Activated T-cell treated with anti-CD3 and anti-CD28 coated beads for 24 hours (primary cell): ENCODE results near the gene NFKBIE.

Experiments
- DNase-seq: peaks from one replicate; pipeline ENCODE4 v3.0.0-alpha.2; 2020; ENCODE audit warnings: low read depth

NFKBIE gene

DNA sequence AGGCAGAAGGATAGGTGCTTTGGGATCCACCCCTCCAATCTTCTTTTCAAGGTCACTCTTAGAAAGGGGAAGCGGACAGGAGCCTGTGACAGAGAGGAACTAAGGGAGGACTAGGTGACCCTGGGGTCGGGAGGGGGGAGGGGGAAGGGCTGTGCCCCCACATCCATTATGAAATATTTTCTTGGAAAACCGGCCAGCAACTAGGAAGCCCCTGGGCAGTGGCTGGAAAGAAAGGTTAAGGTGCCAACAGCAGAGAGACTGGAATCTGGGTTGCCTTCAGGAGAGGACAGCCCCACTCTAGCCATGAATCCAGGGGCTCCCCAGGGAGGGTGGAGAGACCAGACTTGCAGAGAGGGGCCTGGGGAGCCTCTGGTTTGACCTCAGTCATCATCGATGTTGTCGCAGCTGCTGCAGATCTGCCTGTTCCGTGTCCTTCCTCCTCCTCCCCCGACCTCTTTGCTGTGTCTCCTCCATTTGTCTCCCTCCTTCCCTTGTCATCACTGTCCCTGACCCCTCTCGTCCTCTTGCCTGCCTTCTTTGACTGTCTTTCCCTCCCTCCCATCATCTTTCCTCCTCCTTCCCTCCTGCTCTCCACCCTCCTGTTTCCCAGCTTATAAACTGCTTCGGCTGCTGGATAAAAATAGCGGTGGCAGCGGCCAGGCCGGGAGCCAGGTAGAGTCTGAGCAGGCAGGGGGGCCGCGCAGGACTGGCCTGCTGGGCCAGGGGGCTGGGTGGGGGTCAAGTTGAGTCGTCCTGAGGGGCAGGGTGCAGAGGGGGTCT lies 38.8 kb downstream of the NFKBIE start:
- no peak for DNase-seq

DNA sequence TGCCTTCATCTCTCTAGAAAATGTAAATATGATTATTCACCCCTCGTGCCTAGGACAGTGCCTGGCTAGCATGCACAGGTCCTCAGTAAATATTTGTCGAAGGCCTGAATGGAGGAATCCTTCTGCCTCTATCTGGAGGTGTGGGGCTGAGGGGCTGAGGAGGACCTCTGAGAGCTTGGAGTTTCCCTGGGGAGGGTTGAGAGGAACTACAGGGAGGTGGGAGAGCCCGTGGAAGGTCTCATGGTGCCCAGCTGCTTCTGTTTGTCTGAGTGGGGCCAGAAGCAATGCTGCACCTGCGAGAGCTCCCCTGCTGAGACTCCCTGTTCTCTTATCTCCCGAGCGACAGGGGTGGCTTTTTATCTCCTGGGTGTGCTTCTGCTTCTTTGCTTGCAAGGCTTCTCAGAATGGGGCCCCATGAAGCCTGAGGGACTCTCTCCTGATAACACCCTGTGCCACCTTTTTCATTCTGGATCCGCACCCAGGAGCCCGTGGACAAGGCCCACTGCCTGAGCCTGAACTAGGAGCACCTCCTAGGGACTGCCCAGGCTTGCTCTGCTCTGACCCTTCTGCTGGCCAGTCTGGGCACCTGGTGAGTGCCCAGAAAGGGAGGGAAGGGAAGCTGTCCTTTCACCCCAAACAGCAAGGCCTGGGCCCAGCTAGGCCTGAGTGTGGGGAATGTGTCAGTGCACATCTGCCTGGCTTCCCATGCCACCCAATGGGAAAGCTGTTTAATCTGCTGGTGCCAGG lies 39.6 kb downstream of the NFKBIE start:
- no peak for DNase-seq

DNA sequence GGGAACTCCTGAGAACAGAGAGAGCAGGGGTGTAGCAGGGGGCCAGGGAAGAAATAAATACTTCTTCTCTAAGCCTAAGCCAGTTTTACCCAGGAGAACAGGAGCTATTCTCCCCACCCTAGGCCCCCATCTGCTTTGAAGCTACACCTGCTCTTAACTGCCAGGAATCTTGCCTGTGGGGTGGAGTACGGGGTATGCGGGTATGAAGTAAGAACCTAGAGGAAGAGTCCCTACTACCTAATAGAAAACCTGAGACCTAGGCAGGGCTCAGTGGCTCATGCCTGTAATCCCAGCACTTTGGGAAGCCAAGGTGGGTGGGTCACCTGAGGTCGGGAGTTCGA lies 40.4 kb downstream of the NFKBIE start:
- no peak for DNase-seq

DNA sequence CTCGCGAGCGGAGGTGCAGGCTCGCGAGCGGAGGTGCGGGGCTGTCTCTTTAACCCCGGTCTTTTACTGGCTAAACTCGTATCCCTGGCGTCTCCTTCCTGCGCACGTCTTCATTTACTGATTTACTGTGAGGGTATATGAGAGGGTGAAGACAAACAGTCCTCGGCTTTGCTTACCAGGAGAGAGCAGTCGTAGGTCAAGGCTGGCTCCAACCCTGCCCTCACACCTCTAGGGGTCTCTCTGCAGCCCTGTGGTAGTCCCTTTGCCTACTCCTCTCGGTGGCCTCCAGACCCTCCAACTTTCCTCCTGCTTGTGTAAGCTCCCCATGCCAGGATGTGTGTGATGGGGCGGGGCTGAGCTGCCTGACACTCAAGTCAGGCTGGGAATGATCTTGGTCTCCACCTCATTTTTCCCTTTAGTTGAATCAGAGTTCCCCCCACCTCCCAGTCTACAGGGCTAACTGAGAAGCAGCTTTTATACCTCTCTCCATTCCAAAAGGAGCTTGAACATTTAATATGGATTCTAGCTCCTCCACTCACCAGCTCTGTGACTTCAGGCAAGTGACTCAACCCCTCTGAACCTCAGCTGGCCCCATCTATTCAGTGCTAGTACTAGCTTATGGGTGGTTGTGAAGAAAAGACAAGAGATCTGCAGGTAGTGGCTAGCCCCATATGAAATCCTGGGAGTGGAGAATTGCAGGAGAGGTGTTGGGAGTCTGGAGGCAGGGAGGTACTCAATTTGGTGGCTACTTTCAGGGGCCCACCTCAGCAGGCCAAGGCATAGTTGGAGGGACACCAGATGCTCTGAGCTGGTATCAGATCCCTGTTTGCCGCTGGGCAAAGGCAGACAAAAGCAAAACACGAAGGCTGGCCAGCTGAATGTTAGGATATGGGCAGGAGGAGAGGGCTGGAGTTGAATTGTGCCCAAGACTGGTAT lies 41.1 kb downstream of the NFKBIE start:
- DNase-seq = no peak

DNA sequence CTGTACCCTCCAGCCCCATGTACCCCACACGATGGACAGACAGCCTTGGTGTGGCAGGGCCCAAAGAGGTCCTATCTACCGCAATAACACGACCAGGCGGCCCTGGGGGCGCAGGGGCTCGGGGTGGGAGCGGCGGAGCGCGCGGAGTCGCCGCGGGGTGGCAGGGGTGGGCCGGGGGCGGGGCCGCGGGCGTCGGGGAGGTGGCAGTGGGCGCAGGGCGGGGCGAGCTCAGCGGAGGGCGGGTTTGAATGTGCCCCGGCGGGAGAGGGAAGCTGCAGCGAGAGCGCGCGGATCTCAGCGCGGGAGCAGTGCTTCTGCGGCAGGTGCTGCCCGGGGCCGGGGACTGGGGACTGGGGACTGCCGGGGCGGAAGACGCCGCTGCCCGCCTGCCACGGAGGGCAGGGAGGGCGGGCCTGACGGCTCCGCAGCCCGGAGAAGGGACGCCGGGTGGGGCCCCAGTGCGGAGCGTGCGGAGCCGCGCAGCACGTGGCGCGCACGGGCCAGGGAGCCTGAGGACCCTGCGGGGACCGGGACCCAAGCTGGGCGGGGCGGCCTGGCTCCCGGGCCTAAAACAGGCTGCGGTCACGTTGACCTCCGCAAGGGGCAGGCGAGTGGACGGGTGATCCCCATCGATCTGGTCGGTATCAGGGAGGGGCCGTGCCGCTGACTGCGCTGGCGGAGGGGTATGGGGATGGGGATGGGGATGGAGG lies 41.9 kb downstream of the NFKBIE start, which contains the start of gene SLC29A1:
Gene SLC29A1, plus strand, starts transcription at position 277 of the 710 bp plus-strand sequence. CDS start 3,719 bp downstream, outside the sequence.
- peak; percentile 80 for DNase-seq

DNA sequence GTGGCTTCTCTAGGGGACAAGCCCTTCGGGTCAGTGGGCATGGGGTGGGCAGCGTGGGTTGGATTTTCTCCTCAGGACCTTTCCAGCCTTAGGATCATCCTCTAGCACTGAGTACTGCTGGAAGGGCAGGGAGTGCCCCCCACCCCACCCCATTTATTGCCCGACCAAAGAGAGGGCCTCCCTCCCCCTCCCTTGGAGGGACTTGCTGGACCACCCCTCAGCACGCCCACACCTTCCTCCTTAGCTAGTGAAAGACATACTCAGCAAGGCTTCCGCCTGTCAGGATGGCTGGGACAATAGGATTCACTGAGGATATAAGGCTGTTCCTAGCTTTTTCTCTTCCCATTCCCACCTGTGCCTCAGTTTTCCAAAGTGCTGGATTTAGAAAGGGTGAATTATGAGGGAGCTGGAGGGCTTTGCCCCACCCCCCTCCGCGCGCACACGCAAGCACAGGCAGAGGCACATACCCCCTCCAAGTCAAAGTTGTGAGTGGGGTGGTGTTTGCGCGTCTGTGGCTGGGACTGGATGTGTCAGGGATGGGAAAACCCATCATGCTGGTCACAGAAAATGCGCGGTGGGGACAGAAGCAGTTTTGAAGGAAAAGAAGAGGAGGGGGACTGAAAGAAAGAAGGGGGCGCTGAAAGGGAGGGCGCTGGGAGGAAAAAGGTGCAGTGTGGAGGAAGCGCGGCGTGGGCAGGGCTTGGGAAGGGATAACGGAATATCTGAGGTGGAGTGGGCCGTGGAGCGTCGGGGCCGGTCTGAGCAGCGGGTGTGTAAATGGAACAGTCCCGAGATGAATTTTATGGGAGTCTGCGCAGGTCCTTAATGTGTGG lies 42.6 kb downstream of the NFKBIE start:
- no peak for DNase-seq

DNA sequence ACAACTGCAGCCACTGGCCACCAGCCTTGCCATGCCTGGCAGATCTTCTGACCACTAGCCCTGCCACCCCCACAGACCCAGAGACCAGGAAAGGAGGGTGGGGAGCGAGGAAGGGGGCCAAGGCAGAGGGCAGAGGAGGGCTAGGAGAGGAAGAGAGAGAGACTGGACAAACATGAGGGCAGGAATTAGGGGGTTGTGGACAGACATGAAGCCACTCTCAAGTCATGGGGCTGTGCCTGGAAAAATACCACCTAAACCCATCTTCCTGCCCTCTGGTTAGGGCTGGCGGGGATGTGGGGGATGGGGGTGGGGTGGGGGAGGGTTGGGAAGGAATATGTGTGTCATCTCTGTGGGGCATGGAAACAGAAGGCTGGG lies 43.4 kb downstream of the NFKBIE start:
- DNase-seq = no peak

DNA sequence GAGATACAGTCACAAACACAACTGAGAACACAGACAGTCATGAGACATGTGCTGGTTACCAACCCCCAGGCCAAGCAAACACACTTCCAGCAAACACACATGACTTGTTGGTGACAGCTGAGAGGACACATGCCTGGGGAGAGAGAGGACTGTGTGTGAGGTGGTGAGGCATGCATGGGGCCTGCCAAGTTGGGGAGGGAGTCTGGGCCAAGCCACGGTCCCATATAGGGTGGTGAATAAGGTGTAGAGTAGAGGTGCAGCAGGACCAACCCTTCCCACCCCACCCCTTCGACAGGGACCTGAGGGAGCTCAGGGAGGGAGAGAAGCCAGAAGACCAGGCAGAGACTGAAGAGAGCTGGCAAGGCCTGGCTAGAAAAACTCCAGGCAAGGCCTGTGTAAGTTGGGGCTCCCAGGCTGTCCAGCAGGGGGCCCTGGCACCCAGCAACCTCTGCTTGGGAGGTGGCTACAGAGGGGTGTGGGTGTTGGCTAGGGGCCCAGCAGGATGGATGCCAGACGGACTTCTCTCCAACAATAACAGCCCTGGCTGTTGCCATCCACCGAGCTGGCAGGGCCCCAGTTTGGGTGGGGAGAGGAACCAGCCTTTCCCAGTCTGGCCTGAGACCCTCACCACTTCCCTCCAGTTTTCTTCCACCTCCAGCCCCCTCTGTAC lies 43.9 kb downstream of the NFKBIE start:
- DNase-seq = peak; percentile 48

DNA sequence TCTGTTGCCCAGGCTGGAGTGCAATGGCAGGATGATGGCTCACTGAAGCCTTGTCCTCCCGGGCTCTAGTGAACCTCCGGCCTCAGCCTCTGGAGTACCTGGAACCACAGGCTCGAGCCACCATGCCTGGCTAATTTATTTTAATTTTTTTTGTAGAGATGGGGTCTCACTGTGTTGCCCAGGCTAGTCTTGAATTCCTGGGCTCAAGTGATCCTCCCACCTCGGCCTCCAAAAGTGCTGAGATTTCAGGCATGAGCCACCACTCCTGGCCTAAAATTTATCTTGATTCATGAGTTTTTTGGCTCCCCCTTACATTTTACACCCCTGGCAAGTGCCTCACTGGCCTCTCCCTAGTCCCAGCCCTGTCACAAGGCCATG lies 44.4 kb downstream of the NFKBIE start:
- no peak for DNase-seq

DNA sequence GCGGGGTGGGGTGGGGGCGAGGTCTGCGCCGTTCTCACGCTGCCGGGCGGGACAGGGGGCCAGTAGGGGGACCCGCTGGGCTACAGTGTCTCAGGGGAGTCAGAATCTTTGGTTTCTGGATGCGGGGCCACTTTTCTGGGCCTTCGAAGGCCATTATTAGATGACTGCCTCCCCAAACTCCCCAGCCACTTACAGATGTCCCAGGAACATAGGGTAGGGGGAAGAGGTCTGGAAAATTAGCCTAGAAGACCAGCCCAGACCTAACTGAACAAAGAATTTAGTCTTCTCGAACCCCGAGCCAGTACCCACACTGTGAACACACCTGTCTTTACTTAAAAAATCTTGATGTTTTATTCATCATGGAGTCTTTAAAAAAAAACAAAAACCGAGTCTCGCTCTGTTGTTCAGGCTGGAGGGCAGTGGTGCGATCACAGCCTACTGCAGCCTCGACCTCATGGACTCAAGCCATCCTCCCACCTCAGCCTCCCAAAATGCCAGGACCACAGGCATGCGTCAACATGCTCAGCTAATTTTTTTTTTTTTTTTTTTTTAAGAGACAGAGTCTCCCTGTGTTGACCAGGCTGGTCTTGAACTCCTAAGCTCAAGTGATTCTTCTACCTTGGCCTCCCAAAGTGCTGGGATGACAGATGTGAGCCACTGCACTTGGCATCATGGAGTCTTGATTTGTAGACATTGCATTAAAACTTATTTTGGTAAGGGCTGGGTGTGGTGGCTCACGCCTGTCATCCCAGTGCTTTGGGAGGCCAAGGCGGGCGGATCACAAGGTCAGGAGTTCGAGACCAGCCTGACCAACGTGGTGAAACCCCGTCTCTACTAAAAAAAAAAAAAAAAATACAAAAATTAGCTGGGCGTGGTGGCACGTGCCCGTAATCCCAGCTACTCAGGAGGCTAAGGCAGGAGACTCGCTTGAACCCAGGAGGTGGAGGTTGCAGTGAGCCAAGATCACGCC lies 45.3 kb downstream of the NFKBIE start:
- no peak for DNase-seq

DNA sequence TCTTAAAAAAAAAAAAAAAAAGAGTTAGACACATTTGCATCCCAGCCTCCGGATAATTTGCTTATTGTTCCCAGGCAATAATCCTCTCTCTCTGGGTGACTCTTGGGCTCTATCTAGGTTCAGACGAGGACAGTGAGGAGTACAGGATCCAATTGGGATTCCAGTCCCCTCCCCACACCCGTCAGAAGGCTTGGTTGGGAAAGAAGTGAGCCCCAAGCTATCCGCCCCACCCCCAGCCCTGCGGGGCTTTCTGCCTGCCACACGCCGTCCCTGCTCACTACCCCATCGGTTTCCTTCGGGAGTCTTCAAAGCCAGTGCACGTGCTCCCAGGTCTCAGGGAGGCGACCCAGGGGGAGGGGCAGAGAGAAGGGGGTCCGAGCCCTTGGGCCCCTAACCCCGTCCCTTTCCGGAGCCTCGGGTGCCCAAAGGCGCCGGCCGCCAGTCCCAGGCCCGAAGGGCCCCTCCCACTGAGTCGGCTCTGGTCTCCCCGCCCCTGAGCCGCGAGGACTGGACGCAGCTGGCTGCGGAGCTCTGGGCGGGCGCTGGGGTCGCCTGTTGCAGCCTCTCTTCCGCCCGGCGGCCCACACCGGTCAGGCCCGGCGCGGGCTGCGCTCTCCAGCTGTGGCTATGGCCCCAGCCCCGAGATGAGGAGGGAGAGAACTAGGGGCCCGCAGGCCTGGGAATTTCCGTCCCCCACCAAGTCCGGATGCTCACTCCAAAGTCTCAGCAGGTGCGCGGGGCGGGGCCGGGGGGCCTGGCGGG lies 46.1 kb downstream of the NFKBIE start:
- no peak for DNase-seq

DNA sequence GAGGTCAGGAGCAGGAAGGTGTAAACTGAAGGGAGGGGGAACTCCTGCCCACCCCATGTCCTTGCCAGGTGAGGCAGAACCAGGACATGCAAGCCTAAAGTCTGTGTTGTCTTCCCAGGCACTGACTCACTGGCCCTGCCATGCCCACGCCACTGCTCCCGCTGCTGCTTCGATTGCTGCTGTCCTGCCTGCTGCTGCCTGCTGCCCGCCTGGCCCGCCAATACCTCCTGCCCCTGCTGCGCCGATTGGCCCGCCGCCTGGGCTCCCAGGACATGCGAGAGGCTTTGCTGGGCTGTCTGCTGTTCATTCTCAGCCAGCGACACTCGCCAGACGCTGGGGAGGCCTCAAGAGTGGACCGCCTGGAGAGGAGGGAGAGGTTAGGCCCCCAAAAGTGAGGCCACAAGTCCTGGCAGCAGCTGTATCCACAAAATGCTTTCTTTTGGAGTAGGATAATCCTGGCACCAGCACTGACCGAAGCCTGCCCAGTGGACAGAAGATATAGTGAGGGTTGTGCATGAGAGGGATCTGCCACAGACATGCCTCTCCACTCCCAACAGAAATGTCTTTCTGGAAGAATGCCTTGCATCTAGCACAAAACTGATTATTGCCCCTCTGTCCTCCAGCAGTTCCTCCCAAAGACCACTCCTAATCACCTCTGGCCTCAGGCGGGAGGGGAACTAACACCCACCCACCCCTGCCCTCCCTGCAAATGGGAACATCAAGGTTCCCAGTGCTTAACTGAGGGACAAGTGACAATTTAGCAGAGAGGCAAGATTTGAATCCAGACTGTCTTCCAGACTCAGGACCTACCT lies 47.8 kb downstream of the NFKBIE start:
- DNase-seq = no peak

DNA sequence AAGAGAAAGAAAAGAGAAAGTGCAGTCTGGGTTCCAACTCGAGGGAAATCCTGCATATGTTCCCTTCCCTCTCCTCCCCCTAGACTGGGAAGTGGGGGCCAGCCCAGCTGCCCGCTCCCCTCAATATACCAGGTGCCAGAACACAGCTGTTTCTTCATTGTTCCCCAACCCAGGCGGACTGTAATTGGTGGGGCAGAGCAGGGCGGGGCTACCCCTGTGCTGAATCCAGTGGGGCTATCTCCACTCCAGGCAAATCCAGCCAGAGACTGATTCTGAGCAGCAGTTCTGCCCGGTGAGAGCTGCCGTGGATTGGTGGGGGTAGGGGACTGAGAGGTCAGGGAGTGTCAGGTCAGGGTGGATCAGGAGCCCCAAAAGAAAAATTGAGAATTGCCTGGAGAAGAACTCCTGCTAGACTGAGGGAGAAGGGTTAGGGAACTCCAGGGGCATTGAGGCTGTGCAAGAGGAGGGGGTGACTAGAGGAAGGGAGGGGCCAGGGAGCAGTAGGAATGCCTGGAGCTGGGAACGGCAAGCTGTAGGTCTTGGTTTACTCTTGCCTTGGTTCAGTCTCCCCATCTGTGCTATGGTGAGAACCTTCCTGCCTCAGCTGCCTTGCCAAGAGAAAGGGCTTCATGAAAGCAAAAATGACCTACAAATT lies 48.5 kb downstream of the NFKBIE start, which contains the start of gene MYMX:
Gene MYMX, plus strand, starts transcription at position 250 of the 655 bp plus-strand sequence. CDS start 546 bp downstream, outside the sequence.
- DNase-seq = no peak

DNA sequence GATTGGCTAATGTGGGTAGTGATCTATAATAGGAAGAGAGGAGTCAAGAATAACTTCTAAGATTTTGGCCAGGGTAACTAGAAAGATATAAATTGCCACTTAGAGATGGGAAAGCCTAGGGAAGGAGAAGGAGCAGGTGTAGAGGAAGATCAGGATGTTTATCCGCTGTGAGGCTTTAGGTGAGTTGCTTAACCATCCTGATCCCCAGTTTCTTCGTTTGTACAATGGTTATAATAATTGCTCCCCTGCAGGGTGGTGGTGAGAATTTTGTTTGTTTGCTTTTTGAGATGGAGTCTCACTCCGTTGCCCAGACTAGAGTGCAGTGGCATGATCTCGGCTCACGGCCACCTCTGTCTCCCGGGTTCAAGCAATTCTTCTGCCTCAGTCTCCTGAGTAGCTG lies 51.0 kb downstream of the NFKBIE start:
- DNase-seq = no peak

DNA sequence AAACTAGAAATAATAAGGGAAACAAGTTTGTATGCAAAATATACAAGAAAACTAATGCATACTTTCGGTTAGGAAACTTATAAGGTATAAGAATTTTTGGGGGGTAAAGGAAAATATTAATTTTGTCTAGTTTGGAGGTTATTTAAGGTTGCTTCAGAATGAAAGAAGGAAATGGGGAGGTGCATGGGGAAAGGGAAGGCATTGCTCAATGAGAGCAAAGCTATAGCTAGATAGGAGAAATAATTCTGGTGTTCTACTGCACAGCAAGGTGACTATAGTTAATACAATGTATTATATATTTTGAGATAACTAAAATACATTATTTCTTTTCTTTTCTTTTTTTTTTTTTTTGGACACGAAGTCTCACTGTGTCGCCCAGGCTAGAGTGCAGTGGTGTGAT lies 54.1 kb downstream of the NFKBIE start:
- no peak for DNase-seq
